Measurements from ENCODE around the gene ADH4.

DNA sequence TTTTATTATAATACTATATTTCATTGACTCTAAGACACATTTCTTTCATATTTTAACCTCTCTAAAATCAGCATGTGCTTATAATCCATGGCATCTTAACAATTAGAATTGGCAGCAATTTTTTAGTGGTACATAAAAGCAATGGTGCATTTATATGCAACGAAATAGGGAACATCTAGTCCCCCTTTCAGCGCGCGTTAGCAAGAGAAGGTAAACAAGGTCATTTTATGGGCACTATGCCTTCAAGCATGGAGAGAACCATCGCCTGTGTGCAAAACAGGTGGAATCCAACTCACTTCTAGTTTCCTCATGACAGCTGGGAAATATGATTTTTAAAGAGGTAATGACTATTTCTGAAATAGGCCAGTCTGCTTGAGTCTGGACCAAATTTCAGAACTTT is 61.9 kb downstream of the ADH4 start:
- no peak for TF ChIP-seq EZH2 (IDR thresholded peaks at IDR 0.05; ENCODE audit: low read length, unreplicated experiment)
- TF ChIP-seq, protein P1, sequence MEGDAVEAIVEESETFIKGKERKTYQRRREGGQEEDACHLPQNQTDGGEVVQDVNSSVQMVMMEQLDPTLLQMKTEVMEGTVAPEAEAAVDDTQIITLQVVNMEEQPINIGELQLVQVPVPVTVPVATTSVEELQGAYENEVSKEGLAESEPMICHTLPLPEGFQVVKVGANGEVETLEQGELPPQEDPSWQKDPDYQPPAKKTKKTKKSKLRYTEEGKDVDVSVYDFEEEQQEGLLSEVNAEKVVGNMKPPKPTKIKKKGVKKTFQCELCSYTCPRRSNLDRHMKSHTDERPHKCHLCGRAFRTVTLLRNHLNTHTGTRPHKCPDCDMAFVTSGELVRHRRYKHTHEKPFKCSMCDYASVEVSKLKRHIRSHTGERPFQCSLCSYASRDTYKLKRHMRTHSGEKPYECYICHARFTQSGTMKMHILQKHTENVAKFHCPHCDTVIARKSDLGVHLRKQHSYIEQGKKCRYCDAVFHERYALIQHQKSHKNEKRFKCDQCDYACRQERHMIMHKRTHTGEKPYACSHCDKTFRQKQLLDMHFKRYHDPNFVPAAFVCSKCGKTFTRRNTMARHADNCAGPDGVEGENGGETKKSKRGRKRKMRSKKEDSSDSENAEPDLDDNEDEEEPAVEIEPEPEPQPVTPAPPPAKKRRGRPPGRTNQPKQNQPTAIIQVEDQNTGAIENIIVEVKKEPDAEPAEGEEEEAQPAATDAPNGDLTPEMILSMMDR (conservative IDR thresholded peaks at IDR 0.05; ENCODE audit: low read depth, low read length), result no peak

Data from PC-3 (cell line).